Transverse colon (tissue), 4 donors: ENCODE data around the gene ANKS1B.

Experiments
- EP300 ChIP-seq: sonication (generic); formaldehyde crosslinking; IDR thresholded peaks from one replicate; pipeline ENCODE4 v1.6.1; 2017; ENCODE audit warnings: antibody characterized with exemption, low read depth
- POLR2A ChIP-seq: fragments of 450-650 bp; IDR thresholded peaks from one replicate; pipeline ENCODE4 v1.6.1; 2016; ENCODE audit warnings: antibody characterized with exemption, mild to moderate bottlenecking, moderate library complexity
- POLR2AphosphoS5 ChIP-seq, 3 donors: sonication (generic); formaldehyde crosslinking; IDR thresholded peaks; one replicate each; pipeline ENCODE4 v1.6.1; 2016; ENCODE audit warnings: antibody characterized with exemption in 3 of 3
- TF ChIP-seq, protein P1 (sequence below), 5 experiments: fragments of 200-600 bp in 3 of 5; fragments of 450-650 bp in 2 of 5; sonication (generic) in 3 of 5; IDR thresholded peaks; 1 replicate in 2 of 5; 2 replicates in 3 of 5; pipeline ENCODE4 v1.5.1; 2016 to 2017; ENCODE audit warnings: antibody characterized with exemption in 5 of 5, inconsistent platforms in 3 of 5, mild to moderate bottlenecking in 2 of 5, moderate library complexity in 1 of 5

GRCh38 chr12:99772274-99772673 lies 212.5 kb downstream of the ANKS1B start:
- TF ChIP-seq, protein P1, sequence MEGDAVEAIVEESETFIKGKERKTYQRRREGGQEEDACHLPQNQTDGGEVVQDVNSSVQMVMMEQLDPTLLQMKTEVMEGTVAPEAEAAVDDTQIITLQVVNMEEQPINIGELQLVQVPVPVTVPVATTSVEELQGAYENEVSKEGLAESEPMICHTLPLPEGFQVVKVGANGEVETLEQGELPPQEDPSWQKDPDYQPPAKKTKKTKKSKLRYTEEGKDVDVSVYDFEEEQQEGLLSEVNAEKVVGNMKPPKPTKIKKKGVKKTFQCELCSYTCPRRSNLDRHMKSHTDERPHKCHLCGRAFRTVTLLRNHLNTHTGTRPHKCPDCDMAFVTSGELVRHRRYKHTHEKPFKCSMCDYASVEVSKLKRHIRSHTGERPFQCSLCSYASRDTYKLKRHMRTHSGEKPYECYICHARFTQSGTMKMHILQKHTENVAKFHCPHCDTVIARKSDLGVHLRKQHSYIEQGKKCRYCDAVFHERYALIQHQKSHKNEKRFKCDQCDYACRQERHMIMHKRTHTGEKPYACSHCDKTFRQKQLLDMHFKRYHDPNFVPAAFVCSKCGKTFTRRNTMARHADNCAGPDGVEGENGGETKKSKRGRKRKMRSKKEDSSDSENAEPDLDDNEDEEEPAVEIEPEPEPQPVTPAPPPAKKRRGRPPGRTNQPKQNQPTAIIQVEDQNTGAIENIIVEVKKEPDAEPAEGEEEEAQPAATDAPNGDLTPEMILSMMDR (IDR thresholded peaks at IDR 0.05) = no peak
- TF ChIP-seq POLR2A (no peak), POLR2AphosphoS5 (IDR thresholded peaks at IDR 0.05) (no peak), EP300 (no peak)
